K562 (cell line): ENCODE measurements around the gene MTSS2.

ENCODE experiments used
- DDX20 ChIP-seq: fragments of 450-650 bp; IDR thresholded peaks from 2 replicates; pipeline ENCODE4 v1.6.1; 2016; ENCODE audit warnings: missing genetic modification characterization, low read depth, mild to moderate bottlenecking, missing compliant biosample characterization, moderate library complexity
- MLX ChIP-seq, 2 experiments: fragments of 450-650 bp in 1 of 2; sonication (generic) in 1 of 2; formaldehyde crosslinking; conservative IDR thresholded peaks; 2 replicates each; pipeline versions ENCODE4 v1.4.0 to v1.8.1; 2020 to 2022; ENCODE audit warnings: mild to moderate bottlenecking in 1 of 2, missing genetic modification reagents in 1 of 2
- NR2C2 ChIP-seq, 2 experiments: fragments of 200-800 bp in 1 of 2; sonication (Bioruptor generic) in 1 of 2; sonication (generic) in 1 of 2; formaldehyde crosslinking in 1 of 2; IDR thresholded peaks; 2 replicates each; pipeline versions ENCODE4 v1.6.1 to v1.8.0; 2016 to 2022; ENCODE audit warnings: mild to moderate bottlenecking in 1 of 2, missing compliant biosample characterization in 1 of 2, missing genetic modification characterization in 1 of 2, missing genetic modification reagents in 1 of 2
- PHF21A ChIP-seq: fragments of 450-650 bp; IDR thresholded peaks from 2 replicates; pipeline ENCODE4 v1.6.1; 2017; ENCODE audit warnings: low read depth, borderline replicate concordance
- ZFX ChIP-seq: sonication (generic); formaldehyde crosslinking; IDR thresholded peaks from 2 replicates; pipeline ENCODE4 v1.8.0; 2022; ENCODE audit warnings: mild to moderate bottlenecking, missing genetic modification reagents, moderate library complexity
- TF ChIP-seq, protein P1 (sequence below), 3 experiments: IDR thresholded peaks in 2 of 3; conservative IDR thresholded peaks in 1 of 3; 2 replicates each; pipeline ENCODE4 v1.5.1; 2011 to 2012; ENCODE audit warnings: low read length in 3 of 3, mild to moderate bottlenecking in 3 of 3, control low read depth in 2 of 3, improper control_type of control experiment in 1 of 3, inconsistent platforms in 1 of 3, low read depth in 1 of 3, mixed read lengths in 1 of 3, moderate library complexity in 1 of 3; ENCODE audit not compliant: insufficient read depth in 2 of 3

DNA sequence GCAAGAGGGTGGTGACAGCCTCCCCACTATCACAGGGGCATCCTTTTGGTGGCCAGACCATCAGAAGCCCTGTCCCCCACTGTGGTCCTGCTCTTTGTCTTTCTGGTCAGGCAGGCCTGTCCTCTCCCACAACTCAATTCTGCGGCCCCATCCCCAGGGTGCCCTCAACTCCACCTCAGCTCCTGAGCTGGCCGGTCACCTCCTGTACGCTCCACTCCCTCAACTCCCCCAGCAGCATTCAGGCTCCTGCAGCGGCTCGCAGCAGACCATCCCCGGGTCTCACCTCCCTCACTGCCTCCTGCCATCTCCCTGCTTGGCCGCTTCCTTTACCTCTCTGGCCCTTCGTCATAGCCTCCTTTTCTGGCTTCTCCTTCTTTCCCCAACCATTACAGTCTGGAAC, 43.4 kb upstream of the MTSS2 start:
- TF ChIP-seq DDX20 (tag), result no peak
- no peak for TF ChIP-seq PHF21A
- TF ChIP-seq MLX (CRISPR knock-in tag; conservative IDR thresholded peaks at IDR 0.05), result no peak
- no peak for TF ChIP-seq NR2C2 (CRISPR knock-in tag; IDR thresholded peaks at IDR 0.05)
- TF ChIP-seq NR2C2 (tag; IDR thresholded peaks at IDR 0.05), result no peak
- no peak for TF ChIP-seq ZFX (CRISPR knock-in tag)
- TF ChIP-seq, protein P1, sequence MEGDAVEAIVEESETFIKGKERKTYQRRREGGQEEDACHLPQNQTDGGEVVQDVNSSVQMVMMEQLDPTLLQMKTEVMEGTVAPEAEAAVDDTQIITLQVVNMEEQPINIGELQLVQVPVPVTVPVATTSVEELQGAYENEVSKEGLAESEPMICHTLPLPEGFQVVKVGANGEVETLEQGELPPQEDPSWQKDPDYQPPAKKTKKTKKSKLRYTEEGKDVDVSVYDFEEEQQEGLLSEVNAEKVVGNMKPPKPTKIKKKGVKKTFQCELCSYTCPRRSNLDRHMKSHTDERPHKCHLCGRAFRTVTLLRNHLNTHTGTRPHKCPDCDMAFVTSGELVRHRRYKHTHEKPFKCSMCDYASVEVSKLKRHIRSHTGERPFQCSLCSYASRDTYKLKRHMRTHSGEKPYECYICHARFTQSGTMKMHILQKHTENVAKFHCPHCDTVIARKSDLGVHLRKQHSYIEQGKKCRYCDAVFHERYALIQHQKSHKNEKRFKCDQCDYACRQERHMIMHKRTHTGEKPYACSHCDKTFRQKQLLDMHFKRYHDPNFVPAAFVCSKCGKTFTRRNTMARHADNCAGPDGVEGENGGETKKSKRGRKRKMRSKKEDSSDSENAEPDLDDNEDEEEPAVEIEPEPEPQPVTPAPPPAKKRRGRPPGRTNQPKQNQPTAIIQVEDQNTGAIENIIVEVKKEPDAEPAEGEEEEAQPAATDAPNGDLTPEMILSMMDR (IDR thresholded peaks at IDR 0.05 in 2 of 3, conservative IDR thresholded peaks at IDR 0.05 in 1 of 3; ENCODE audit: insufficient read depth in 2 of 3, low read depth in 1 of 3, low read length in 3 of 3), result no peak
